ENCODE measurements around the gene TPBG.
"Not testable (repeated sequence)": the region's sequence is repeated elsewhere in the genome, so short reads cannot be mapped to it uniquely, and the experiment has no call there.

The TPBG gene

GRCh38 chr6:82371799-82372546 is 8.4 kb downstream of the TPBG start:
- no peak for DNase-seq

GRCh38 chr6:82372656-82373055 is 9.0 kb downstream of the TPBG start:
- DNase-seq: no peak

GRCh38 chr6:82374516-82374915 is 10.9 kb downstream of the TPBG start:
- DNase-seq: no peak

DNA sequence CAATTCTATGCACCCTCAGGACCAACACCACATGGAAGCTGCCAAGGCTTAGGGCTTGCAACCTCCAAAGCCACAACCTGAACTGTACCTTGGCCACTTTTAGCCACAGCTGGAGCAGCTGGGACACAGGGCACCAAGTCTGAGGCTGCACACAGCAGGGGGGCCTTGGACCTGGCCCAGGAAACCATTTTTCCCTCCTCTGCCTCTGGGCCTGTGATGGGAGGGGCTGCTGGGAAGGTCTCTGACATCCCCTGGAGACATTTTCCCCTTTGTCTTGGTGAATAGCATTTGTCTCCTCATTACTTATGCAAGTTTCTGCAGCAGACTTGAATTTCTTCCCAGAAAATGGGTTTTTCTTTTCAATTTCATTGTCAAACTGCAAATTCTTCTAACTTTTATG is 13.0 kb downstream of the TPBG start:
- no peak for DNase-seq

DNA sequence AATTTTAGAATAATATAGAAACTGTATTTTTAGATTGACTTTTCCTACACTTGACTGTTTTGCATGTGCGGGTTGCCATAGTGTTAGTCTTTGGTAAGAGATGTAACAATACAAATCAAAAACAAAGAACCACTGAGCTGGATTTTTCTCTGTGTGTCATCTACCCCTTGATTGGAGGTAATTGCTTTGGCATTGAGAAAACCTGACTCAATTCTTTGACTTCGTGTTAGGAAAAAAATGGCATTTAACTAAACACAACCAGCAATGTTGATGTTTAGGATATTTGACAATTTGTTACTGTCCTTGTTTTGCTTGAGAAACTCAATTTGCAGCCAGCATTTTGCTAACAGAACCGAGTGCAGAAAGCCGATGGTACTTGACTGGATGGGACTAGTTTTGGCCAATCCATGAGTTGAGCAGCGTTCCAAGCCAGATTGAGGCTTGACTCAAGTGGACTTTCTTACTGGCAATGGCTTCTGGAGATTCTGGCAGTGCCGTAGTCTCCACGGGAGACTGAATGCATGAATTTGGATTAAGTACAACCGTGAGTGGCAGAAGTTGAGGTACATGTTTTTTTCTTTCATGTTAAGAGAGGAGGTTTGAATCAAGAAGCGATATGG is 17.1 kb downstream of the TPBG start:
- DNase-seq: no peak

DNA sequence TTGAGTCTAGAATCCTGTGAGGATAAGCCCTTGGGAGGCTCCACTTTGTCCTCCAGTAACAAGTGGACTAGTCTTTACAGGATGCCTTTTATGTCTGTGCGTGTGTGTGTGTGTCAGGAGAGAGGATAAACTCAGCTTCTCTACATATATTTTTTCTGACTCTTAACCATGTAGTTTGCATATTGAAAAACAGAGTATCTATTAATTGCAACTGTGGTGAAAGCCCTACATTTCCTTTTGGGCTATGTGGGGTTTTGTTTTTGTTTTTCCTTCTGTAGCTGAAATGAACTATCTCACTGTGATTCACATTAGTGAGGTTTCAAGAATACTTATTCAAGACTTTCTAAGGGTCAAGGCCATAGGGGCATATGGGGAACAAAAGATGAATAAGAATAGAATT is 17.7 kb downstream of the TPBG start:
- no peak for DNase-seq

DNA sequence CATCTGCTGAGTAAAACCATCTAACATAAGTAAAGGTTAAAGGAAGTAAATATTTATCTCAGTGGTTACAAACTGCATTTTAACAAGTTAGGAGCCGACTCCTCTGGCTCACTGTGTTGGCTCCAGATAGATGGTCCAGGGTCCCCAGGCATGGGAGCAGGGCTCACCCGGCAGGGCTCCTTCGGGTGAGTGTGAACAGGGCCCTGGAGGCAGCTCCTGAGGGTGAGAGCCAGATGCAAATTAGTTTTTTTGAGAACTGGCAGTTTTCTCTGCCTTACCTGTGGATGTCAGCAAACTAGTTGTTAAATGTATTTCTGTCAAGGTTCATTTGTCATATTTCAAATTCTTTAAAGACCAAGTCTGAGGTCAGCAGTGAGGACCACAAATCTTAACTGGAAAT is 21.5 kb downstream of the TPBG start:
- no peak for DNase-seq

GRCh38 chr6:82385546-82385945 is 21.9 kb downstream of the TPBG start:
- DNase-seq: no peak

- DNase-seq: no peak
These were observed 22.3 kb downstream of the TPBG start for GRCh38 chr6:82385961-82386360.

- DNase-seq: not testable (repeated sequence)
These were observed 31.2 kb downstream of the TPBG start for GRCh38 chr6:82394770-82395169.

GRCh38 chr6:82396964-82397751 is 33.5 kb downstream of the TPBG start:
- DNase-seq: no peak

- no peak for DNase-seq
These were observed 34.5 kb downstream of the TPBG start for GRCh38 chr6:82397962-82398692.

DNA sequence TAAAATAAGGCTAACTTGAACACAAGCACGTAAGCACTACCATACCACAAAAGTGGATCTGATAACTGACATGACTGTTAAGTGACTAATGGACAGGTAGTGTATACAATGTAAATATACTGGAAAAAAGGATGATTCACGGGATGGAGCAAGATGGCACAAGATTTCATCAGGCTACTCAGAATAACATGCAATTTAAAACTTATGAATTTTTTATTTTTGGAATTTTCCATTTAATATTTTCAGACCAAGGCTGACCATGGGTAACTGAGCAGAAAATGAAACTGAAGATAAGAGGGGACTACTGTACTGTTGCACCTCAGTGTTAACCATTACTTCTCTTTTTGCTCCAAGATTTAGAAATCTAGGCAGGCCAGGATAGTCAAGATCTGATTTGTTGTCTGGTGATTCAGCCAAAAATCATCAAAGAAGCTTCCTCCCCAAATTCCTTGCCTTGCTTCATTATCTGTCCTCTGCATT is 45.4 kb downstream of the TPBG start:
- no peak for DNase-seq

- DNase-seq: no peak
These were observed 46.6 kb downstream of the TPBG start for GRCh38 chr6:82410151-82410648.

- DNase-seq: no peak
These were observed 50.3 kb downstream of the TPBG start for GRCh38 chr6:82413868-82414267.

DNA sequence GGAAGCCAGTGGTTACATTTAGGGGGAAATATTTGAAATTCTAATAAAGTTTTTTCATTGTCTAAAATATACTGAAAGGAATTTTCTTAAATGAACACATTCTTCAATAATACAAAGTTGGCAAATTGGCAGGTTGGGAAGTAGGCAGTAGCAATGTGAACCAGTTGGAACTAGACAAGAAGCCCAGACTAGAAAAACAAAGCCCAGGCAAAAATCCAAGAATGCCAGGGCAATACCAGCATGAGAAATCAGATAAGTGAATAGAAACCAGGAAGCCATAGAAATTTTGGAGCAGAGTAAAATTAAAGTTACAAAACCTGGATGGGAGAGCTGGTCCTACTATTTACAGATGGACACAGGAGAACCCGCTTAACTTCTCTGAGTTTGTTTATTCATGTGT is 52.2 kb downstream of the TPBG start:
- DNase-seq: no peak

DNA sequence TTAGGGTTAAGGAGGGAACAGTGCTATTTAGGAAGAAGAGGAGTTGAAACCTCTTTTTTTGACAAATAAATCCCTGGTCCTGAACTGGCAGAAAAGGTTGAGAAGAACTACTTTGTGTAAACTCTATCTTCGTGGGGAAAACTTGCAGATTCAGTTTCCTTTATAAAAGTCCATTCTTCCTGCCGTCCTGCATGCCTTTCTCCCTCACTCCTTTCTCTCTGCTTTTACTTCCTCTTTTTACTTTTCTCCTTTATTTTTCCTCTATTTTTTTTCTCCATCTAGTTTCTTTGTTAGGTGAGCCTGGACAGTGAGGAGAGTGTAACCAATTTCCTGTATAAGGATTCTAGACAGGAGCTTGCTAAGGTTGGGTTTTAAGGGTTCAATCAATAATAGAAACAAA is 52.7 kb downstream of the TPBG start:
- no peak for DNase-seq
